ENCODE data around the gene ASIC5. TPM values are rescaled to one million over a fixed set of nuclear protein-coding genes. Genes with fewer than 3 reads are reported as not detected.

The ASIC5 gene
- total RNA-seq, 4 donors from 2014 or later = not detected

GRCh38 chr4:155908187-155909139, 42.4 kb upstream of the ASIC5 start:
- Histone ChIP-seq H3K4me1 (no peaks in the 10 kb centered on the region), H3K36me3 (no peaks in the 10 kb centered on the region), H3K4me3 (no peak overlapping the region), H3K27ac (no peak overlapping the region), H3K27me3 (no peaks in the 10 kb centered on the region), H3K9me3 (no peaks in the 10 kb centered on the region)
- TF ChIP-seq EP300 (IDR thresholded peaks at IDR 0.05; ENCODE audit: low read depth) (no peak), POLR2A (IDR thresholded peaks at IDR 0.05) (no peak), CTCF (IDR thresholded peaks at IDR 0.05) (no peak), POLR2AphosphoS5 (IDR thresholded peaks at IDR 0.05) (no peak)
- DNase-seq = no peak
- intact Hi-C loops (cut with DNase I; ENCODE audit: low total_unique reads) (no loop called here), in situ Hi-C loops (cut with MboI; ENCODE audit: low pct_ligation_motif_present in 1 of 4, low pct_unique_long_range_greater_than_20kb in 1 of 4, low sequenced_read_pairs in 3 of 4) (no loop called here)
- 86 to 100% methylated on average over 1 to 4 of the region's 4 CpGs for WGBS, 2 donors (ENCODE audit: low coverage in 1 of 2)

GRCh38 chr4:155907556-155907955, 41.5 kb upstream of the ASIC5 start:
- H3K4me1 ChIP-seq = no peaks in the 10 kb centered on the region
- no peaks in the 10 kb centered on the region for H3K36me3 ChIP-seq
- in situ Hi-C loops (cut with MboI; ENCODE audit: low pct_ligation_motif_present in 1 of 4, low pct_unique_long_range_greater_than_20kb in 1 of 4, low sequenced_read_pairs in 3 of 4) (no loop called here), intact Hi-C loops (cut with DNase I; ENCODE audit: low total_unique reads) (no loop called here)
- H3K4me3 ChIP-seq = no peak overlapping the region
- H3K27ac ChIP-seq = no peak overlapping the region
- H3K27me3 ChIP-seq = no peaks in the 10 kb centered on the region
- no peaks in the 10 kb centered on the region for H3K9me3 ChIP-seq
- WGBS, 2 donors (ENCODE audit: low coverage in 1 of 2) = 66 to 89% methylated on average over 1 of the region's 1 CpG
- TF ChIP-seq POLR2AphosphoS5 (IDR thresholded peaks at IDR 0.05) (no peak), POLR2A (IDR thresholded peaks at IDR 0.05) (no peak), CTCF (IDR thresholded peaks at IDR 0.05) (no peak), EP300 (IDR thresholded peaks at IDR 0.05; ENCODE audit: low read depth) (no peak)
- DNase-seq = no peak

GRCh38 chr4:155906554-155907247, 40.6 kb upstream of the ASIC5 start:
- no peak overlapping the region for H3K27ac ChIP-seq
- no peak for TF ChIP-seq POLR2AphosphoS5 (IDR thresholded peaks at IDR 0.05)
- no peak for TF ChIP-seq CTCF (IDR thresholded peaks at IDR 0.05)
- no peak for TF ChIP-seq POLR2A (IDR thresholded peaks at IDR 0.05)
- no peak for TF ChIP-seq EP300 (IDR thresholded peaks at IDR 0.05; ENCODE audit: low read depth)
- intact Hi-C loops (cut with DNase I; ENCODE audit: low total_unique reads) (no loop called here), in situ Hi-C loops (cut with MboI; ENCODE audit: low pct_ligation_motif_present in 1 of 4, low pct_unique_long_range_greater_than_20kb in 1 of 4, low sequenced_read_pairs in 3 of 4) (no loop called here)
- no peak overlapping the region for H3K4me3 ChIP-seq
- H3K27me3 ChIP-seq = no peaks in the 10 kb centered on the region
- no peaks in the 10 kb centered on the region for H3K4me1 ChIP-seq
- H3K36me3 ChIP-seq = no peaks in the 10 kb centered on the region
- H3K9me3 ChIP-seq = no peaks in the 10 kb centered on the region
- DNase-seq = no peak
- 48 to 58% methylated on average over 6 of the region's 6 CpGs for WGBS, 2 donors (ENCODE audit: low coverage in 1 of 2)

GRCh38 chr4:155904331-155904730, 38.3 kb upstream of the ASIC5 start:
- no peaks in the 10 kb centered on the region for H3K27me3 ChIP-seq
- no peaks in the 10 kb centered on the region for H3K36me3 ChIP-seq
- no peak overlapping the region for H3K4me3 ChIP-seq
- TF ChIP-seq POLR2A (IDR thresholded peaks at IDR 0.05) = no peak
- no peak for TF ChIP-seq CTCF (IDR thresholded peaks at IDR 0.05)
- 25 to 48% methylated on average over 3 of the region's 3 CpGs for WGBS, 2 donors (ENCODE audit: low coverage in 1 of 2)
- H3K4me1 ChIP-seq = no peaks in the 10 kb centered on the region
- H3K9me3 ChIP-seq = no peaks in the 10 kb centered on the region
- H3K27ac ChIP-seq = no peak overlapping the region
- intact Hi-C loops (cut with DNase I; ENCODE audit: low total_unique reads) = no loop called here
- DNase-seq = no peak
- in situ Hi-C loops (cut with MboI; ENCODE audit: low pct_ligation_motif_present in 1 of 4, low pct_unique_long_range_greater_than_20kb in 1 of 4, low sequenced_read_pairs in 3 of 4) = no loop called here
